ENCODE data around the gene CACNG1.

DNA sequence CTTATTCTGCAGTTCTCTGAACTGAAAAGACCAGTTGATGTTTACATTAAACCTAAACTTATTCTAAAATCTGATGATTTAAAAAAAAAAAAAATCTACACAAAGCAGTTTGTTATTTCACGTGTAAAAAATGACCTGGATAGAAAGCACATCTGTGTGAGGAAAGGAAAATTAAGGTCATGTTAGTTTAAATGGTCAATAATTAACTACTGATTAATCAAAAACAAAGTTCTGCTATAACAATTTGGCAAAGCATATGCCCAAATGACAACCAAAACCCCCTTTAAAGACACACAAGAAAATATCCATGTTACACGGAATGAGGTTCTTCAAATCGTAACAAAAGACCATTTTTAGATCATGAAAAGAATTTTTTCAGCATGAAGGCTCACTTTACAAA, 30.4 kb downstream of the CACNG1 start:
- TF ChIP-seq, protein P1, sequence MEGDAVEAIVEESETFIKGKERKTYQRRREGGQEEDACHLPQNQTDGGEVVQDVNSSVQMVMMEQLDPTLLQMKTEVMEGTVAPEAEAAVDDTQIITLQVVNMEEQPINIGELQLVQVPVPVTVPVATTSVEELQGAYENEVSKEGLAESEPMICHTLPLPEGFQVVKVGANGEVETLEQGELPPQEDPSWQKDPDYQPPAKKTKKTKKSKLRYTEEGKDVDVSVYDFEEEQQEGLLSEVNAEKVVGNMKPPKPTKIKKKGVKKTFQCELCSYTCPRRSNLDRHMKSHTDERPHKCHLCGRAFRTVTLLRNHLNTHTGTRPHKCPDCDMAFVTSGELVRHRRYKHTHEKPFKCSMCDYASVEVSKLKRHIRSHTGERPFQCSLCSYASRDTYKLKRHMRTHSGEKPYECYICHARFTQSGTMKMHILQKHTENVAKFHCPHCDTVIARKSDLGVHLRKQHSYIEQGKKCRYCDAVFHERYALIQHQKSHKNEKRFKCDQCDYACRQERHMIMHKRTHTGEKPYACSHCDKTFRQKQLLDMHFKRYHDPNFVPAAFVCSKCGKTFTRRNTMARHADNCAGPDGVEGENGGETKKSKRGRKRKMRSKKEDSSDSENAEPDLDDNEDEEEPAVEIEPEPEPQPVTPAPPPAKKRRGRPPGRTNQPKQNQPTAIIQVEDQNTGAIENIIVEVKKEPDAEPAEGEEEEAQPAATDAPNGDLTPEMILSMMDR (IDR thresholded peaks at IDR 0.05; ENCODE audit: insufficient read depth, low read length), result no peak
- TF ChIP-seq, protein P2, sequence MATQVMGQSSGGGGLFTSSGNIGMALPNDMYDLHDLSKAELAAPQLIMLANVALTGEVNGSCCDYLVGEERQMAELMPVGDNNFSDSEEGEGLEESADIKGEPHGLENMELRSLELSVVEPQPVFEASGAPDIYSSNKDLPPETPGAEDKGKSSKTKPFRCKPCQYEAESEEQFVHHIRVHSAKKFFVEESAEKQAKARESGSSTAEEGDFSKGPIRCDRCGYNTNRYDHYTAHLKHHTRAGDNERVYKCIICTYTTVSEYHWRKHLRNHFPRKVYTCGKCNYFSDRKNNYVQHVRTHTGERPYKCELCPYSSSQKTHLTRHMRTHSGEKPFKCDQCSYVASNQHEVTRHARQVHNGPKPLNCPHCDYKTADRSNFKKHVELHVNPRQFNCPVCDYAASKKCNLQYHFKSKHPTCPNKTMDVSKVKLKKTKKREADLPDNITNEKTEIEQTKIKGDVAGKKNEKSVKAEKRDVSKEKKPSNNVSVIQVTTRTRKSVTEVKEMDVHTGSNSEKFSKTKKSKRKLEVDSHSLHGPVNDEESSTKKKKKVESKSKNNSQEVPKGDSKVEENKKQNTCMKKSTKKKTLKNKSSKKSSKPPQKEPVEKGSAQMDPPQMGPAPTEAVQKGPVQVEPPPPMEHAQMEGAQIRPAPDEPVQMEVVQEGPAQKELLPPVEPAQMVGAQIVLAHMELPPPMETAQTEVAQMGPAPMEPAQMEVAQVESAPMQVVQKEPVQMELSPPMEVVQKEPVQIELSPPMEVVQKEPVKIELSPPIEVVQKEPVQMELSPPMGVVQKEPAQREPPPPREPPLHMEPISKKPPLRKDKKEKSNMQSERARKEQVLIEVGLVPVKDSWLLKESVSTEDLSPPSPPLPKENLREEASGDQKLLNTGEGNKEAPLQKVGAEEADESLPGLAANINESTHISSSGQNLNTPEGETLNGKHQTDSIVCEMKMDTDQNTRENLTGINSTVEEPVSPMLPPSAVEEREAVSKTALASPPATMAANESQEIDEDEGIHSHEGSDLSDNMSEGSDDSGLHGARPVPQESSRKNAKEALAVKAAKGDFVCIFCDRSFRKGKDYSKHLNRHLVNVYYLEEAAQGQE (IDR thresholded peaks at IDR 0.05; ENCODE audit: insufficient replicate concordance, low read depth), result no peak
- no peak for TF ChIP-seq POLR2AphosphoS5 (IDR thresholded peaks at IDR 0.05; ENCODE audit: low read depth)
- TF ChIP-seq GABPA (IDR thresholded peaks at IDR 0.05; ENCODE audit: low read depth), result no peak
